Measurements from ENCODE around the gene PPP1R13B. TPM values are rescaled to one million over a fixed set of nuclear protein-coding genes. Genes with fewer than 3 reads are reported as not detected.

Gene PPP1R13B
- total RNA-seq, 4 donors from 2014 or later, result 10.7 to 48.3 (median 23.3) TPM

DNA sequence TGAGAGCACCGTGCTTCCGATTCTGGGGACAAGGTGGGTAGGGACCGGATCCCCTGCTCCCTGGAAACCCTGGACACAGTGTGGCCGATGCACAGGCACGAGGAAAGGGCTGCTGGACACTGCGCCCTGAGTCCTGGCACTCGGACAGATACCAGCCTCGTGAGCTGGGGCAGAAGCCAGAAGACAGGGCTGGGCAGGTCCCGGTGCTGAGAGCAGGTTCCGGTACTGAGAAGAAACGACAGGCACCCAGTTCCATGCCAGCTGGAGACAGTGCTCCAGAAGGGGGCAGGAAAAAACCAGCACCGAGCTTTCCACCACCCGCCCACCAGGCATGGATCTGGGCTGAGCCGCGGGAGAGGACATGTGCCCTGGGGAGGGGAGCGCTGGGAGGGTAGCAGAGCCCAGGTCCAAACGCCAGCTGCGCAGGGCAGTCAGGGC, 138.6 kb downstream of the PPP1R13B start:
- no peak overlapping the region for H3K4me3 ChIP-seq
- no peak for DNase-seq (ENCODE audit: low spot score in 2 of 2)
- no peaks in the 10 kb centered on the region for H3K9me3 ChIP-seq
- no peak for TF ChIP-seq POLR2A (IDR thresholded peaks at IDR 0.05)
- peaks cover 0 to 64% (median 4%) of the 10 kb centered on the region in 3 donors for H3K36me3 ChIP-seq
- H3K4me1 ChIP-seq, result peaks cover 0 to 40% (median 2%) of the 10 kb centered on the region in 4 donors
- peak overlapping the region in 2 of 4 donors; percentile 17 to 50 for H3K27ac ChIP-seq
- H3K27me3 ChIP-seq, result no peaks in the 10 kb centered on the region
- 62 to 64% methylated on average over 18 of the region's 18 CpGs for WGBS, 2 donors

DNA sequence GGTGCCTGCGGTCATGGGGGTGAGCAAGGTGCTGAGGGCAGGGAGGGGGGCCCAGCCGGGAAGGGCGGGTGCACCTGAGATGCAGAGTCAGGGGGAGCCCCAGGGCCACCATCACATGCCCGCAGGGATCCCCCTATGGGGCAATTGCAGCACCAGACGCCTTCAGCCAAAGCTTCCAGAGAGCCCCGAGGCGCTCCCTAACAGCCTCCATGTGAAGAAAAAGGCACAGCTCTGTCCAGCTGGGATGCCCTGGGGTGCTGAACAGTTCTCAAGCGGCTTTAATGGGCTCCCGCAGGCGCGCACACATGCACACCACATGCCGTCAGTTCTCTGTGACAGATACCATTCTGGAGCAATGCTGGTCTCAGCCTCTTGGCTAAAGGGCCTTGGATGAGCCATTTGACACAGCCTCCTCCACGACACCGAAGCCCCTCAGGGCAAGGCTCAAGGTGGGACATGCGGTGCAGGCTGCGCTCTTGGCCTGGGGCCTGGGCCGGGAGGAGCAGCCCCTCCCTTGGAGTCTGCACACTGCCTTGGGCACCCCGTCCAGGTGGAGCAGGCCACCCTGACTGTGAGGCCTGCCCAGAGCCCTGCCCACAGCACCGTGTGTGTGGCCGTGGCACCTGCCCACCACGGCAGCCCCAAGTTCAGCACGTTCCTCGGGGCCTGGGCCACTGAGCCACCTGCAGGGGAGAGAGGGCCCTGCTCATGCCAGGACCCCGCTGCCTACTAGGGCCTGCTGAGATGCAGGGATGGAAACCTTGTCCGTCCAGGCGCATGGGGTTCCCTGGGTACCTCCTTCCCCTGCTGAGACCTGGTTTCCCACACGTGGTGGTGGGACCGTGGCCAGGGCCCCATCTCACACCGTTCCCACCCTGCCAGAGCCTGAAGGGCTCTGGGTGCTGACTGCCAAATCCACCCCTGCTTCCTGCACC, 139.8 kb downstream of the PPP1R13B start:
- WGBS, 2 donors, result 81 to 85% methylated on average over 14 to 26 of the region's 29 CpGs
- no peak for TF ChIP-seq EP300 (IDR thresholded peaks at IDR 0.05)
- TF ChIP-seq, protein P1, sequence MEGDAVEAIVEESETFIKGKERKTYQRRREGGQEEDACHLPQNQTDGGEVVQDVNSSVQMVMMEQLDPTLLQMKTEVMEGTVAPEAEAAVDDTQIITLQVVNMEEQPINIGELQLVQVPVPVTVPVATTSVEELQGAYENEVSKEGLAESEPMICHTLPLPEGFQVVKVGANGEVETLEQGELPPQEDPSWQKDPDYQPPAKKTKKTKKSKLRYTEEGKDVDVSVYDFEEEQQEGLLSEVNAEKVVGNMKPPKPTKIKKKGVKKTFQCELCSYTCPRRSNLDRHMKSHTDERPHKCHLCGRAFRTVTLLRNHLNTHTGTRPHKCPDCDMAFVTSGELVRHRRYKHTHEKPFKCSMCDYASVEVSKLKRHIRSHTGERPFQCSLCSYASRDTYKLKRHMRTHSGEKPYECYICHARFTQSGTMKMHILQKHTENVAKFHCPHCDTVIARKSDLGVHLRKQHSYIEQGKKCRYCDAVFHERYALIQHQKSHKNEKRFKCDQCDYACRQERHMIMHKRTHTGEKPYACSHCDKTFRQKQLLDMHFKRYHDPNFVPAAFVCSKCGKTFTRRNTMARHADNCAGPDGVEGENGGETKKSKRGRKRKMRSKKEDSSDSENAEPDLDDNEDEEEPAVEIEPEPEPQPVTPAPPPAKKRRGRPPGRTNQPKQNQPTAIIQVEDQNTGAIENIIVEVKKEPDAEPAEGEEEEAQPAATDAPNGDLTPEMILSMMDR (IDR thresholded peaks at IDR 0.05), result no peak
- TF ChIP-seq POLR2A (IDR thresholded peaks at IDR 0.05), result no peak
- Histone ChIP-seq H3K36me3 (peaks cover 0 to 76% (median 4%) of the 10 kb centered on the region in 3 donors), H3K9me3 (no peaks in the 10 kb centered on the region), H3K4me1 (peaks cover 0 to 42% (median 2%) of the 10 kb centered on the region in 4 donors), H3K27me3 (no peaks in the 10 kb centered on the region), H3K4me3 (no peak overlapping the region), H3K27ac (no peak overlapping the region)
- no peak for DNase-seq (ENCODE audit: low spot score in 2 of 2)

DNA sequence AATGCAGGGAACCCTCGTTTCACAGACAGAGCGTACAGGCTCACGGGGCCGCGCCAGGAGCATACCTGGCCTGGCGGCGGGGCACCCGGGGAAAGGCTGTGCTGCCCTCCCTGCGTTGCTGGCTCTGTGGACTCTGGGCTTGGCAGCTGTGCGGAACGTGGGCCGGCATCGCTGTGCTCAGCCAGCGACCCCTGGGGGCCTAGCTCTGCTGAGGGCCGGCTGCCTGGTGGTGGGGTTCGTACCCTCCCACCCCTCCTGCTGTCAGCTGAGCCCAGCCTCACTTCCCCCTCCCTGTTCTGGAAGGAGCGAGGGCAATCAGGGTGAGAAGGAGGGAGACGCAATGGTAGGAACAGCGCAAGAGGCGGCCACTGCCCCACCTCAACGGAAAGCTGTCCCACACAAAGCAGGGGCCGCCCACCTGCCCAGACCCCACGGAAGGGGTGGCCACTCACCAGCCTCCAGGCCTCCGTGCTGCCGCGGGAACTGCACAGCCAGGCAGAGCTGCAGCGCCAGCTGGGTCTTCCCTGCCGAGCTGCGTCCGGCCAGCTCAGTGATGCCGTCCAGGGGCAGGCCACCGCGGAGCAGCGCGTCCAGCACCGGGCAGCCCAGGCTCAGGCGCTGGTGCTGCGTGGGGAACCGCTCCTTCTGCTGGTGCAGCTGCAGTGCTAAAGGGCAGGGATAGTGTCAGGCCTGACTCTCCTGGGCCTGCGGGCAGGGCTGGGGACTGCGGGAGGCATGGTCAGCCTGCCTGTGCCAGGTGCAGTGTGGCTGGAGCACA, 140.6 kb downstream of the PPP1R13B start:
- TF ChIP-seq, protein P1 (IDR thresholded peaks at IDR 0.05), result no peak
- TF ChIP-seq POLR2A (IDR thresholded peaks at IDR 0.05) (no peak), EP300 (IDR thresholded peaks at IDR 0.05) (no peak)
- DNase-seq (ENCODE audit: low spot score in 2 of 2), result no peak
- Histone ChIP-seq H3K4me1 (peaks cover 0 to 36% (median 0%) of the 10 kb centered on the region in 4 donors), H3K9me3 (no peaks in the 10 kb centered on the region), H3K27ac (peak overlapping the region in 2 of 4 donors; percentile 8 to 17), H3K27me3 (no peaks in the 10 kb centered on the region), H3K36me3 (peaks cover 0 to 84% (median 4%) of the 10 kb centered on the region in 3 donors), H3K4me3 (no peak overlapping the region)
- WGBS, 2 donors, result 75 to 87% methylated on average over 30 to 35 of the region's 41 CpGs

DNA sequence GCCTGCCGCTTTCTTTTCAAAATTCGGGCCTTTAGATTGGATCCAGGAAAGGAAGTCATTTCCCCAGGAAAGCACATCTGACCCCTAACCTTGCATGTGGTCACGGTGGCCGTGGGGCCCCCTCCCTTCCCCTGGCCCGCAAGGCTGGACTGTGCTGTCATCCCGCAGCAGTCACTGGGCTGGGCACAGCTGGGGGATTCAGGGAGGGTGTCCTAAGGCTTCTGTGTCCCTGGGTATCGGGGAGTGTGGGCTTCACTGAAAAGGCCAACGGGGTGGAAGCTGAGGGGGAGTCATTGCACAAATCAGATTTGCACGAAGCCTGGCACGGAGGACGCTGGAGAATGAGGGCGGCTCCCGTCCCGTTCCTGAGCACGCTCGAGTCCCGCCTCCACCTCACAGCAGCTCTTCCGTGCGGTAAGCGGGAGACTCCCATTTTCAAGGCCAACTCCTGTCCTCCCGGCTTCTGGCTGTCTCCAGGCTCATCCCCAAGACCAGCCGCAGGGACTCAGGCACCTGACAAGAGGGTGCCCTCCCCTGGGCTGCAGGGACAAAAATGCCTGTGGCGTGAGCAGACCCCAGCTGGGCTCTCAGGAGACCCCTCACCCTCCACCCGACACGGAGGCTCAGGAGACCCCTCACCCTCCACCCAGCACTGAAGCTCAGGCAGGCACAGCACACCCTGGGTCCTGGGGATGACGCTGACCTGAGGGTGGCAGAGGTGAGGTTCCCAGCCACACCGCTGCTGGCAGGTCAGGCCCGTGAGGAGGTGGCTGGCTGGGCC, 141.7 kb downstream of the PPP1R13B start:
- no peak for DNase-seq (ENCODE audit: low spot score in 2 of 2)
- Histone ChIP-seq H3K4me1 (peaks cover 0 to 33% (median 0%) of the 10 kb centered on the region in 4 donors), H3K9me3 (no peaks in the 10 kb centered on the region), H3K27me3 (no peaks in the 10 kb centered on the region), H3K27ac (peak overlapping the region in 2 of 4 donors; percentile 46 to 72), H3K36me3 (peaks cover 0 to 95% (median 4%) of the 10 kb centered on the region in 3 donors), H3K4me3 (no peak overlapping the region)
- peak in 1 of 2 donors; percentile 23 for TF ChIP-seq EP300 (IDR thresholded peaks at IDR 0.05)
- TF ChIP-seq, protein P1 (IDR thresholded peaks at IDR 0.05), result no peak
- WGBS, 2 donors, result 67 to 70% methylated on average over 14 to 21 of the region's 28 CpGs

DNA sequence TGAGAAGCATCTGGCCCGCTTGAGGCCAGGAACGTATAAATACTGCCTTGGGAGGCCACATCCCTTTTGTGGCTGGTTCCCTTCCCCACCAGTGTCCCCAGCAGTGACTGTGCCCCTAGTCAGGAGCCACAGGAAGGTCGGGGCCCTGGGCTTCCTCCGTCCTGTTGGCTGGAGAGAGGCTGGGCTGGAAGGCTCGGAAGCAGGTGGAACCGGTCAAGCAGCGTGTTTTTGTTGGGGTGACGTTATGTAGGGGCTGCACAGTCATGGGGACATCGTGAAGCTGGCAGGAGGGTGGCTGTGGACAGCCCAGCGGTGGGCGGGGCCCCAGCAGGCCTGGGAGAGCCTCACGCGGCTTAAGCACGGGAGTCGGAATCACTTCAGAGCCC, 142.3 kb downstream of the PPP1R13B start:
- H3K36me3 ChIP-seq, result peaks cover 0 to 100% (median 4%) of the 10 kb centered on the region in 3 donors
- H3K27me3 ChIP-seq, result no peaks in the 10 kb centered on the region
- H3K9me3 ChIP-seq, result no peaks in the 10 kb centered on the region
- TF ChIP-seq POLR2A (IDR thresholded peaks at IDR 0.05) (no peak), EP300 (IDR thresholded peaks at IDR 0.05) (peak in 1 of 2 donors; percentile 5)
- TF ChIP-seq, protein P1 (IDR thresholded peaks at IDR 0.05), result no peak
- H3K4me3 ChIP-seq, result no peak overlapping the region
- peak overlapping the region in 2 of 4 donors; percentile 46 to 72 for H3K27ac ChIP-seq
- WGBS, 2 donors, result 70 to 81% methylated on average over 14 to 15 of the region's 15 CpGs
- DNase-seq (ENCODE audit: low spot score in 2 of 2), result no peak
- peaks cover 0 to 37% (median 0%) of the 10 kb centered on the region in 4 donors for H3K4me1 ChIP-seq
